KBM-7 (cell line): ENCODE results near the gene TAT.
"Not testable (repeated sequence)": the region's sequence is repeated elsewhere in the genome, so short reads cannot be mapped to it uniquely, and the experiment has no call there.

Source experiments
- DNase-seq: peaks from one replicate; pipeline ENCODE4 v3.0.0-alpha.2; 2015
- in situ Hi-C: fragments of 300-500 bp; cut with MboI; formaldehyde crosslinking; loops from 2 replicates; pipeline ENCODE4 v1.14.3; 2020; ENCODE audit warnings: low sequenced_read_pairs, low pct_unique_long_range_greater_than_20kb, mixed read lengths

Gene TAT

GRCh38 chr16:71589334-71589733 lies 12.4 kb upstream of the TAT start:
- DNase-seq, in situ Hi-C loops: not testable (repeated sequence)

GRCh38 chr16:71585318-71585703 lies 8.4 kb upstream of the TAT start:
- in situ Hi-C loops, result no loop called here
- no peak for DNase-seq

GRCh38 chr16:71584543-71585317 lies 7.8 kb upstream of the TAT start:
- in situ Hi-C loops, result no loop called here
- no peak for DNase-seq

- in situ Hi-C loops, DNase-seq: not testable (repeated sequence)
Observed at GRCh38 chr16:71582553-71582848, 5.6 kb upstream of the TAT start.

GRCh38 chr16:71574702-71575101 lies 2.2 kb downstream of the TAT start:
- in situ Hi-C loops, result no loop called here
- DNase-seq, result no peak

- in situ Hi-C loops, result no loop called here
Observed at GRCh38 chr16:71573387-71574094, 3.4 kb downstream of the TAT start.

GRCh38 chr16:71572497-71573116 lies 4.3 kb downstream of the TAT start:
- in situ Hi-C loops, result no loop called here
- no peak for DNase-seq

More at GRCh38 chr16:71573387-71574094, 3.4 kb downstream of the TAT start:
- no peak for DNase-seq

GRCh38 chr16:71570144-71570543 lies 6.7 kb downstream of the TAT start:
- in situ Hi-C loops, result no loop called here
- no peak for DNase-seq

GRCh38 chr16:71569621-71570020 lies 7.3 kb downstream of the TAT start:
- no peak for DNase-seq
- in situ Hi-C loops, result no loop called here

GRCh38 chr16:71568551-71568950 lies 8.3 kb downstream of the TAT start:
- no peak for DNase-seq
- in situ Hi-C loops, result no loop called here

GRCh38 chr16:71567931-71568330 lies 9.0 kb downstream of the TAT start:
- DNase-seq, result no peak
- in situ Hi-C loops, result no loop called here

GRCh38 chr16:71565812-71566700 lies 10.8 kb downstream of the TAT start:
- peak; percentile 18 for DNase-seq
- in situ Hi-C loops, result no loop called here

GRCh38 chr16:71564335-71564967 lies 12.4 kb downstream of the TAT start:
- DNase-seq, result no peak
- in situ Hi-C loops, result no loop called here

GRCh38 chr16:71562552-71562951 lies 14.3 kb downstream of the TAT start:
- DNase-seq, result no peak
- in situ Hi-C loops, result no loop called here

- in situ Hi-C loops, DNase-seq: not testable (repeated sequence)
Observed at GRCh38 chr16:71561886-71562285, 15.0 kb downstream of the TAT start.

- DNase-seq, result no peak
- in situ Hi-C loops, result no loop called here
Observed at GRCh38 chr16:71559855-71560254, 17.0 kb downstream of the TAT start.

- in situ Hi-C loops, result no loop called here
Observed at GRCh38 chr16:71557954-71558582, 18.8 kb downstream of the TAT start.

GRCh38 chr16:71557299-71557698 lies 19.6 kb downstream of the TAT start:
- in situ Hi-C loops, result no loop called here
- DNase-seq, result no peak

More at GRCh38 chr16:71557954-71558582, 18.8 kb downstream of the TAT start:
- no peak for DNase-seq
